Gastrocnemius medialis (tissue), 4 donors: ENCODE data around the gene CRHR1.

Experiments used
- CTCF ChIP-seq, 5 experiments: fragments of 450-650 bp in 3 of 5; fragments of 200-600 bp in 2 of 5; sonication (generic) in 2 of 5; IDR thresholded peaks in 4 of 5; conservative IDR thresholded peaks in 1 of 5; 1 replicate in 4 of 5; 2 replicates in 1 of 5; pipeline ENCODE4 v1.5.1; 2016 to 2019; ENCODE audit warnings: antibody characterized with exemption in 5 of 5, mild to moderate bottlenecking in 3 of 5, moderate library complexity in 3 of 5
- POLR2A ChIP-seq, 2 donors: fragments of 450-650 bp; IDR thresholded peaks; one replicate each; pipeline ENCODE4 v1.6.1; 2017; ENCODE audit warnings: antibody characterized with exemption in 2 of 2, mild to moderate bottlenecking in 2 of 2, moderate library complexity in 2 of 2

- TF ChIP-seq CTCF (IDR thresholded peaks at IDR 0.05 in 4 of 5, conservative IDR thresholded peaks at IDR 0.05 in 1 of 5), result no peak
- no peak for TF ChIP-seq POLR2A (IDR thresholded peaks at IDR 0.05)
Observed at GRCh38 chr17:45742251-45742650, 41.9 kb upstream of the CRHR1 start.
